GM12878 (cell line): ENCODE measurements around the gene PLPP6. TPM values are rescaled to one million over a fixed set of nuclear protein-coding genes. Genes with fewer than 3 reads are reported as not detected.

Source experiments
- ATAC-seq: fragments of 200-7000 bp; cut with Tn5 transposase; 3 replicates; pipeline ENCODE4 v1.9.1; 2020; ENCODE audit warnings: mild to moderate bottlenecking, moderate library complexity
- BruUV-seq: library from RNA; stranded (reverse); fragments of 400-500 nt; replicated peaks from 2 replicates; lab custom pipeline; 2021; lab: Mats Ljungman, UMichigan
- CTCF ChIA-PET: fragments of 300-600 bp; sonication (Branson Sonifier 250); formaldehyde crosslinking; extraction: SDS; loops from one replicate; lab custom pipeline; 2021; ENCODE audit warnings: inconsistent platforms; lab: Yijun Ruan, JAX
- POLR2A ChIA-PET: fragments of 350-600 bp; formaldehyde crosslinking; extraction: SDS; loops from one replicate; lab custom pipeline; 2021; ENCODE audit warnings: inconsistent platforms; lab: Charles Lee
- RAD21 ChIA-PET: fragments of 300-600 bp; sonication (Branson Sonifier 250); formaldehyde crosslinking; loops from one replicate; lab custom pipeline; 2023; ENCODE audit warnings: antibody characterized with exemption; ENCODE audit not compliant: unreplicated experiment; lab: Charles Lee
- SMC1A ChIA-PET: fragments of 300-600 bp; sonication (Branson Sonifier 250); formaldehyde crosslinking; loops from one replicate; lab custom pipeline; 2023; ENCODE audit not compliant: unreplicated experiment, uncharacterized antibody; lab: Charles Lee
- DNase-seq: peaks from one replicate; pipeline ENCODE4 v3.0.0-alpha.2; 2011; ENCODE audit warnings: low read depth, low spot score
- FAIRE-seq: peaks from 3 replicates; lab custom pipeline; 2011; peaks lifted over from hg19 to GRCh38; lab: Jason Lieb, UNC
- H2AFZ ChIP-seq: 2 replicates; pipeline ENCODE4 v1.6.0; 2011; ENCODE audit warnings: low read depth, low read length, control low read depth; ENCODE audit not compliant: control insufficient read depth
- H3K27ac ChIP-seq: 2 replicates; pipeline ENCODE4 v1.5.1; 2011; ENCODE audit warnings: control low read depth; ENCODE audit not compliant: control insufficient read depth, insufficient read depth
- H3K27me3 ChIP-seq, 2 experiments: replicated peaks in 1 of 2; 2 replicates each; pipeline versions ENCODE4 v1.6.0 to v1.6.1; 2011; ENCODE audit warnings: low read length in 1 of 2; ENCODE audit not compliant: control insufficient read depth in 2 of 2, insufficient read depth in 2 of 2
- H3K36me3 ChIP-seq, 2 experiments: 2 replicates each; pipeline ENCODE4 v1.5.1; 2011; ENCODE audit warnings: low read length in 1 of 2; ENCODE audit not compliant: control insufficient read depth in 2 of 2, insufficient read depth in 2 of 2
- H3K4me1 ChIP-seq: 2 replicates; pipeline ENCODE4 v1.6.1; 2011; ENCODE audit warnings: mild to moderate bottlenecking, low read length, moderate library complexity, mixed read lengths; ENCODE audit not compliant: control insufficient read depth, insufficient read depth
- H3K4me2 ChIP-seq: 2 replicates; pipeline ENCODE4 v1.6.0; 2011; ENCODE audit warnings: control low read depth; ENCODE audit not compliant: control insufficient read depth, insufficient read depth
- H3K4me3 ChIP-seq: fragments of 200-600 bp; sonication (generic); 2 replicates; pipeline ENCODE4 v1.5.1; 2016
- H3K79me2 ChIP-seq: 2 replicates; pipeline ENCODE4 v1.6.0; 2011; ENCODE audit warnings: low read length; ENCODE audit not compliant: control insufficient read depth, insufficient read depth
- H3K9ac ChIP-seq: 2 replicates; pipeline ENCODE4 v1.8.0; 2011; ENCODE audit warnings: low read length, control low read depth, mixed read lengths; ENCODE audit not compliant: control insufficient read depth, insufficient read depth
- H3K9me3 ChIP-seq: replicated peaks from 3 replicates; pipeline ENCODE4 v1.5.1; 2011; ENCODE audit warnings: mild to moderate bottlenecking, low read length; ENCODE audit not compliant: control insufficient read depth, insufficient read depth
- H4K20me1 ChIP-seq: 2 replicates; pipeline ENCODE4 v1.6.0; 2011; ENCODE audit not compliant: control insufficient read depth, insufficient read depth
- PRDM15 ChIP-seq: fragments of 450-650 bp; formaldehyde crosslinking; IDR thresholded peaks from 2 replicates; pipeline ENCODE4 v1.4.0; 2020; ENCODE audit warnings: mild to moderate bottlenecking, moderate library complexity
- ZSCAN29 ChIP-seq: fragments of 450-650 bp; IDR thresholded peaks from 2 replicates; pipeline ENCODE4 v1.6.1; 2017; ENCODE audit warnings: mild to moderate bottlenecking, moderate library complexity
- WGBS: methylation state at CpG from one replicate; pipeline ENCODE4 v1.1.6; 2016; ENCODE audit warnings: low lambda C conversion rate; ENCODE audit not compliant: insufficient replicate concordance, insufficient coverage; ENCODE audit errors: missing lambda C conversion rate; 5-methylcytosine and 5-hydroxymethylcytosine counted together
- in situ Hi-C: fragments of 300-500 bp; cut with MboI; formaldehyde crosslinking; loops from 9 replicates; pipeline ENCODE4 v1.14.3; 2018; ENCODE audit warnings: mixed read lengths
- intact Hi-C: fragments of 100-400 bp; cut with micrococcal nuclease; formaldehyde crosslinking; loops from one replicate; pipeline ENCODE4 v1.14.2; 2022; ENCODE audit not compliant: unreplicated experiment
- polyA plus RNA-seq, 11 experiments: library from polyadenylated mRNA; depleted of rRNA in 4 of 11; unstranded in 6 of 11; stranded (reverse) in 5 of 11; fragments of >200 nt; fragmentation: Nextera tagmentation in 4 of 11; fragmentation: Illumina TruSeq in 1 of 11; extraction: Ambion mirVana in 4 of 11; extraction: Trizol in 1 of 11; gene quantifications; 1 replicate in 1 of 11; 2 replicates in 10 of 11; pipeline versions ENCODE4 v1.2.1 to v1.2.3, GENCODE V29; 2011 to 2016; ENCODE audit warnings: inconsistent platforms in 2 of 11, missing spikeins in 2 of 11, low read depth in 1 of 11
- total RNA-seq, 4 experiments: library from RNA; depleted of rRNA in 3 of 4; stranded (reverse); fragments of >200 nt in 3 of 4; fragmentation: Illumina TruSeq in 1 of 4; extraction: Trizol in 1 of 4; gene quantifications; 2 replicates each; pipeline versions ENCODE4 v1.2.1 to v1.2.3, GENCODE V29; 2013 to 2021

Gene PLPP6
- total and polyA plus RNA-seq, 10 of the 15 experiments (the other 5 are each of a cell fraction or from before 2014, with no cell fraction given): 1.6 to 11.3 (median 6.9) TPM

GRCh38 chr9:4700932-4701331 is 38.8 kb downstream of the PLPP6 start:
- intact Hi-C loops: no loop called here
- POLR2A ChIA-PET: interaction anchor here (0.9 kb wide), 1 partner anchor 76 kb away, joined by 3 read pairs; no protein-coding TSS in a partner anchor

More at GRCh38 chr9:4700932-4701331, 38.8 kb downstream of the PLPP6 start:
- no peak overlapping the region for H3K4me2 ChIP-seq
- FAIRE-seq: no peak
- TF ChIP-seq PRDM15 (CRISPR knock-in tag): no peak
- TF ChIP-seq ZSCAN29: no peak
- TF ChIP-seq, all 136 proteins: peak for 0
- Histone ChIP-seq H3K27me3 (no peaks in the 10 kb centered on the region), H3K27ac (no peak overlapping the region), H3K9me3 (no peaks in the 10 kb centered on the region), H3K4me1 (no peaks in the 10 kb centered on the region), H4K20me1 (no peaks in the 10 kb centered on the region), H3K79me2 (no peaks in the 10 kb centered on the region), H3K36me3 (peaks cover 0 to 18% of the 10 kb centered on the region in 2 experiments), H3K4me3 (no peak overlapping the region), H2AFZ (no peak overlapping the region), H3K9ac (no peak overlapping the region)
- in situ Hi-C loops: no loop called here
- SMC1A ChIA-PET: interaction anchor here (1.2 kb wide), 3 partner anchors 16 to 57 kb away, joined by 3 read pairs; no protein-coding TSS in a partner anchor
- DNase-seq (no peak), ATAC-seq (no peak)
- no TSS peak for BruUV-seq
- 68% methylated on average over 2 of the region's 2 CpGs for WGBS
- RAD21 ChIA-PET: no interaction called here
- CTCF ChIA-PET: no interaction called here
